ENCODE measurements around the gene ABCA7. TPM values are rescaled to one million over a fixed set of nuclear protein-coding genes. Genes with fewer than 3 reads are reported as not detected.

The ABCA7 gene
- total and polyA plus RNA-seq, 2 of the 8 experiments (the other 6 are each of a cell fraction or from before 2014, with no cell fraction given) = 10.4 to 25.6 TPM

DNA sequence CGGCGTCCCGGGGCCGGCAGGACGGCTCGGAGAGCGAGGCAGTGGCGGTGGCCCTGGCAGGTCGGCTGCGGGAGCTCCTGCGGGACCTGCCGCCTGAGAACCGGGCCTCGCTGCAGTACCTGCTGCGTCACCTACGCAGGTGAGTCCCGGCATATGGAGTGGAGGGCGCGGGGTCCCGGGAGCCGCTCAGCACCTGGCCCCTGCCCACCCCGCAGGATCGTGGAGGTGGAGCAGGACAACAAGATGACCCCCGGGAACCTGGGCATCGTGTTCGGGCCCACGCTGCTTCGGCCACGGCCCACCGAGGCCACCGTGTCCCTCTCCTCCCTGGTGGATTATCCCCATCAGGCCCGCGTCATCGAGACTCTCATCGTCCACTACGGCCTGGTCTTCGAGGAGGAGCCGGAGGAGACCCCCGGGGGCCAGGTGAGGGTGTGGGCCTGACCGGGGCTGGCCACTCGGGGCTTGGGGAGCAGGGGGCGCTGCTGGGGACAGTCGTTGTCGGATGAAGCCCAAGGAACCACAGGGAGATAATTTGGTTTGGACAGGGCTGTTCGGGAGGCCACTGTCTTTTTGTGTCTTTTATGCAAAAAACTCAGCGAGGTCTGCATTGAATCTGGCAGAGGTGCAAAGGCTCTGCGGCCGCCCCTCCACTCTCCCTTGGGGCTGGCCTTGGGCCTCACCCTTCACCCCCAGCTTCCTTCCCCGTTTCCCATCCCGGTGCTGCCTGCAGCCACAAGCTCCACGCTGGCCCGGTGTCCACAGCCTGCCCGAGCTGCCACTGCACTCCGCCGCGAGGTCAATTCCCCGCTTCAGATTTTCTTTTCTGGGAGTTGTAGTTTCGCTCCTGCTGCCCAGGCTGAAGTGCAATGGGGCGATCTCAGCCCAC is 43.3 kb downstream of the ABCA7 start:
- no peak overlapping the region for H3K27ac ChIP-seq (ENCODE audit: low read depth, low read length)
- no peak overlapping the region for H3K18ac ChIP-seq (ENCODE audit: extremely low read depth, low read length)
- DNase-seq (ENCODE audit: low read depth in 1 of 2, low spot score in 2 of 2) (no peak), FAIRE-seq (no peak)
- no peak overlapping the region for H3K56ac ChIP-seq (replicated peaks; ENCODE audit: insufficient read length, low read depth, low read length)
- H2BK5ac ChIP-seq (ENCODE audit: low read depth, low read length) = no peak overlapping the region
- no peak overlapping the region for H2AK5ac ChIP-seq (ENCODE audit: low read depth, low read length)
- no peak overlapping the region for H2BK120ac ChIP-seq (replicated peaks; ENCODE audit: low read depth, low read length)
- H2BK15ac ChIP-seq (ENCODE audit: low read length) = no peak overlapping the region
- WGBS, 2 experiments (ENCODE audit: extremely low coverage in 1 of 2, insufficient coverage in 1 of 2, insufficient read length in 1 of 2, insufficient replicate concordance in 2 of 2, low coverage in 1 of 2, low lambda C conversion rate in 2 of 2, missing lambda C conversion rate in 1 of 2) = 94% methylated on average over 46 of the region's 59 CpGs; no CpG with 5 or more reads in 1 of the 2 experiments
- no peaks in the 10 kb centered on the region for H3K79me2 ChIP-seq (ENCODE audit: control insufficient read depth in 1 of 2, insufficient read depth in 2 of 2, low read length in 2 of 2)
- POLR2A ChIA-PET (ENCODE audit: partially characterized antibody) = interaction anchor here (0.8 to 10.3 kb wide), 23 partner anchors 7 to 191 kb away, joined by 3 to 116 read pairs (median 5); partner anchors contain the start of genes ARHGAP45, ATP5F1D, CNN2 and GPX4
- H3K36me3 ChIP-seq (ENCODE audit: control insufficient read depth in 2 of 4, insufficient read depth in 4 of 4, low read length in 3 of 4) = peaks cover 0 to 57% (median 16%) of the 10 kb centered on the region in 4 experiments; a peak in 4 of 8 replicates
- no peaks in the 10 kb centered on the region for H3K27me3 ChIP-seq (replicated peaks in 1 of 4; ENCODE audit: control insufficient read depth in 3 of 4, extremely low read depth in 1 of 4, insufficient read depth in 3 of 4, low read length in 3 of 4)
- H3K9ac ChIP-seq (replicated peaks in 1 of 4; ENCODE audit: extremely low read depth in 1 of 4, low read depth in 3 of 4, low read length in 3 of 4) = no peak overlapping the region
- H2BK20ac ChIP-seq (ENCODE audit: low read length) = no peak overlapping the region
- peak overlapping the region in 1 of 2 experiments; percentile 58; a peak in 1 of 4 replicates for H3K4me2 ChIP-seq (ENCODE audit: insufficient read depth in 1 of 2, low read depth in 2 of 2, low read length in 2 of 2)
- TF ChIP-seq GABPA (IDR thresholded peaks at IDR 0.05; ENCODE audit: borderline replicate concordance, insufficient read depth, low read length) = 0 out of 2 replicates have a peak, but pooled peaks have one; percentile 23
- TF ChIP-seq RAD21 (IDR thresholded peaks at IDR 0.05 in 1 of 2, conservative IDR thresholded peaks at IDR 0.05 in 1 of 2; ENCODE audit: low read depth in 2 of 2, low read length in 2 of 2) = no peak
- no peak for TF ChIP-seq SP4 (IDR thresholded peaks at IDR 0.05; ENCODE audit: low read length)
- no peak overlapping the region for H2BK12ac ChIP-seq (ENCODE audit: low read depth, low read length)
- H4K8ac ChIP-seq (ENCODE audit: extremely low read depth, insufficient read depth, low read length) = no peak overlapping the region
- peaks cover 2 to 17% of the 10 kb centered on the region in 2 experiments for H4K20me1 ChIP-seq (replicated peaks in 1 of 2; ENCODE audit: control insufficient read depth in 1 of 2, insufficient read depth in 2 of 2, low read length in 2 of 2)
- no peaks in the 10 kb centered on the region for H3K23me2 ChIP-seq (ENCODE audit: low read depth, low read length)
- no peaks in the 10 kb centered on the region; the same call in 1 of the 2 replicates for H3K79me1 ChIP-seq (ENCODE audit: low read depth, low read length)
- H4K91ac ChIP-seq (replicated peaks; ENCODE audit: insufficient read length, low read length) = no peak overlapping the region
- peak overlapping the region in 1 of 4 experiments; percentile 50; a peak in 2 of 8 replicates for H3K4me3 ChIP-seq (ENCODE audit: extremely low read depth in 1 of 4, insufficient read depth in 2 of 4, low read depth in 3 of 4, low read length in 4 of 4)
- no peak overlapping the region for H3K14ac ChIP-seq (ENCODE audit: insufficient read length)
- CTCF ChIA-PET (ENCODE audit: partially characterized antibody) = interaction anchor here (0.7 to 8.9 kb wide), 13 partner anchors 11 to 161 kb away, joined by 3 to 54 read pairs (median 4); partner anchors contain the start of gene ARHGAP45
- H3K9me3 ChIP-seq (ENCODE audit: insufficient read depth in 2 of 2, low read depth in 1 of 2, low read length in 1 of 2) = no peaks in the 10 kb centered on the region
- no peak overlapping the region for H3K23ac ChIP-seq (ENCODE audit: insufficient read length)
- no peak overlapping the region for H4K5ac ChIP-seq (ENCODE audit: insufficient read length, low read depth, low read length)
- H3K4ac ChIP-seq (replicated peaks; ENCODE audit: insufficient read length, low read depth, low read length) = no peak overlapping the region
- H3K4me1 ChIP-seq (replicated peaks in 1 of 4; ENCODE audit: control insufficient read depth in 3 of 4, insufficient read depth in 4 of 4, low read length in 3 of 4) = peaks cover 0 to 7% (median 0%) of the 10 kb centered on the region in 4 experiments; a peak in 4 of 7 replicates
- no peak overlapping the region for H2AFZ ChIP-seq (ENCODE audit: low read length)
